Measurements from ENCODE around the gene ARFIP1. TPM values are rescaled to one million over a fixed set of nuclear protein-coding genes. Genes with fewer than 3 reads are reported as not detected.
"Not testable (repeated sequence)": the region's sequence is repeated elsewhere in the genome, so short reads cannot be mapped to it uniquely, and the experiment has no call there.

Gene ARFIP1
- polyA plus RNA-seq, 1 donor from 2014 or later, result 35.1 TPM

DNA sequence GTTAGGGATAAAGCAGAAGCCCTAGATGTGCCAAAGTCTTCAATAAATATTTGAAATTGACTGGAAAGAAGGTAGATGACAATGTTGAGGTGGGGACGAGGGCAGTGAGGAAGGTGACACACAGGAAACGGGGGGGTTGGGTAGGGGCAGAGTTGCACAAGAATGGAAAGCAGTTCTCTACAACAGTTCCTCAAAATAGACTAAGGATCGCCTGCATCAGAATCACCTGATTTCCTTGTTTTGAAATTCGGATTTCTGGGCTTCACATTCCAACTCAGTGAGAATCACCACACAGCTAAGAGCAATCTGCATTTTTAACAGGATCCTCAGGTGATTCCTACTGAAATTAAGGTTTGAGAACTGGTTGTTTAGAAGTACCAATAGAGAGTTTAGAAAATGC, 70.6 kb downstream of the ARFIP1 start:
- no peaks in the 10 kb centered on the region for H3K79me2 ChIP-seq (replicated peaks; ENCODE audit: insufficient read depth, low read length)
- H3K4me2 ChIP-seq (ENCODE audit: low read length), result no peak overlapping the region
- H3K9me2 ChIP-seq (ENCODE audit: insufficient read depth, low read length), result no peaks in the 10 kb centered on the region
- no peak overlapping the region for H2AFZ ChIP-seq (ENCODE audit: low read depth, low read length)
- no peaks in the 10 kb centered on the region for H3K9me3 ChIP-seq (ENCODE audit: low read length)
- H3K9ac ChIP-seq (ENCODE audit: low read length), result no peak overlapping the region
- no peaks in the 10 kb centered on the region for H4K20me1 ChIP-seq (ENCODE audit: insufficient read depth)
- no peaks in the 10 kb centered on the region for H3K27me3 ChIP-seq (ENCODE audit: insufficient read depth, low read depth, low read length)
- no peak for TF ChIP-seq TAF1 (IDR thresholded peaks at IDR 0.05; ENCODE audit: low read depth)
- TF ChIP-seq EZH2 (IDR thresholded peaks at IDR 0.05; ENCODE audit: borderline replicate concordance, insufficient read depth, low read length, poor library complexity, severe bottlenecking), result no peak
- TF ChIP-seq RAD21 (conservative IDR thresholded peaks at IDR 0.05), result no peak
- TF ChIP-seq EP300 (conservative IDR thresholded peaks at IDR 0.05; ENCODE audit: poor library complexity, severe bottlenecking), result no peak
- TF ChIP-seq MXI1 (conservative IDR thresholded peaks at IDR 0.05; ENCODE audit: poor library complexity, severe bottlenecking), result no peak
- no peak overlapping the region for H3K4me3 ChIP-seq (ENCODE audit: low read length)
- no peak overlapping the region for H3K27ac ChIP-seq (ENCODE audit: low read length)
- no peaks in the 10 kb centered on the region for H3F3A ChIP-seq (ENCODE audit: insufficient read depth, low read length, poor library complexity, severe bottlenecking)
- no peaks in the 10 kb centered on the region for H3K36me3 ChIP-seq (ENCODE audit: insufficient read depth, low read length)

DNA sequence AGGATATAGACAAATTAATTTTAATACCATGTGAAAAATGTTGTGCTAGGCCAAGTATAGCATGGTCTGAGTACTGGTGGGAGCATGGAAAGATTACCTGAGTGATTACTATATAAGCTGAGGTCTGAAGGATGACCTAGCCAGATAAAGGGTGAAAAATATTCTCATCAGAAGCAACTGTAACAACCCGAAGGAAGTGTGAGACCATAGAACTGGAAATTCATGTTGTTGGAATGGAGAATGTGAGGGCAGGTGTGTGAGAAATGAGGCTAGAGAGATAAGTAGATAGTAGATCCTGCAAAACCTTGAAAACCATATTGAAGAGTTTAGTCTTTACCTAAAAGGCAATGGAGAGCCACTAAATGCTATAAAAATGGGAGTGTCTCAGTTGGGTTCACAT, 71.5 kb downstream of the ARFIP1 start:
- H3K9ac ChIP-seq (ENCODE audit: low read length), result no peak overlapping the region
- no peaks in the 10 kb centered on the region for H3K79me2 ChIP-seq (replicated peaks; ENCODE audit: insufficient read depth, low read length)
- no peaks in the 10 kb centered on the region for H3K27me3 ChIP-seq (ENCODE audit: insufficient read depth, low read depth, low read length)
- H3K27ac ChIP-seq (ENCODE audit: low read length), result no peak overlapping the region
- no peaks in the 10 kb centered on the region for H3F3A ChIP-seq (ENCODE audit: insufficient read depth, low read length, poor library complexity, severe bottlenecking)
- no peak overlapping the region for H3K4me3 ChIP-seq (ENCODE audit: low read length)
- H2AFZ ChIP-seq (ENCODE audit: low read depth, low read length), result no peak overlapping the region
- no peaks in the 10 kb centered on the region for H3K9me3 ChIP-seq (ENCODE audit: low read length)
- H3K36me3 ChIP-seq (ENCODE audit: insufficient read depth, low read length), result no peaks in the 10 kb centered on the region
- TF ChIP-seq RAD21 (conservative IDR thresholded peaks at IDR 0.05), result no peak
- TF ChIP-seq, protein P1, sequence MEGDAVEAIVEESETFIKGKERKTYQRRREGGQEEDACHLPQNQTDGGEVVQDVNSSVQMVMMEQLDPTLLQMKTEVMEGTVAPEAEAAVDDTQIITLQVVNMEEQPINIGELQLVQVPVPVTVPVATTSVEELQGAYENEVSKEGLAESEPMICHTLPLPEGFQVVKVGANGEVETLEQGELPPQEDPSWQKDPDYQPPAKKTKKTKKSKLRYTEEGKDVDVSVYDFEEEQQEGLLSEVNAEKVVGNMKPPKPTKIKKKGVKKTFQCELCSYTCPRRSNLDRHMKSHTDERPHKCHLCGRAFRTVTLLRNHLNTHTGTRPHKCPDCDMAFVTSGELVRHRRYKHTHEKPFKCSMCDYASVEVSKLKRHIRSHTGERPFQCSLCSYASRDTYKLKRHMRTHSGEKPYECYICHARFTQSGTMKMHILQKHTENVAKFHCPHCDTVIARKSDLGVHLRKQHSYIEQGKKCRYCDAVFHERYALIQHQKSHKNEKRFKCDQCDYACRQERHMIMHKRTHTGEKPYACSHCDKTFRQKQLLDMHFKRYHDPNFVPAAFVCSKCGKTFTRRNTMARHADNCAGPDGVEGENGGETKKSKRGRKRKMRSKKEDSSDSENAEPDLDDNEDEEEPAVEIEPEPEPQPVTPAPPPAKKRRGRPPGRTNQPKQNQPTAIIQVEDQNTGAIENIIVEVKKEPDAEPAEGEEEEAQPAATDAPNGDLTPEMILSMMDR (IDR thresholded peaks at IDR 0.05; ENCODE audit: poor library complexity, severe bottlenecking), result no peak
- TF ChIP-seq EZH2 (IDR thresholded peaks at IDR 0.05; ENCODE audit: borderline replicate concordance, insufficient read depth, low read length, poor library complexity, severe bottlenecking), result no peak
- no peak for TF ChIP-seq POLR2AphosphoS5 (IDR thresholded peaks at IDR 0.05)
- TF ChIP-seq, protein P2, sequence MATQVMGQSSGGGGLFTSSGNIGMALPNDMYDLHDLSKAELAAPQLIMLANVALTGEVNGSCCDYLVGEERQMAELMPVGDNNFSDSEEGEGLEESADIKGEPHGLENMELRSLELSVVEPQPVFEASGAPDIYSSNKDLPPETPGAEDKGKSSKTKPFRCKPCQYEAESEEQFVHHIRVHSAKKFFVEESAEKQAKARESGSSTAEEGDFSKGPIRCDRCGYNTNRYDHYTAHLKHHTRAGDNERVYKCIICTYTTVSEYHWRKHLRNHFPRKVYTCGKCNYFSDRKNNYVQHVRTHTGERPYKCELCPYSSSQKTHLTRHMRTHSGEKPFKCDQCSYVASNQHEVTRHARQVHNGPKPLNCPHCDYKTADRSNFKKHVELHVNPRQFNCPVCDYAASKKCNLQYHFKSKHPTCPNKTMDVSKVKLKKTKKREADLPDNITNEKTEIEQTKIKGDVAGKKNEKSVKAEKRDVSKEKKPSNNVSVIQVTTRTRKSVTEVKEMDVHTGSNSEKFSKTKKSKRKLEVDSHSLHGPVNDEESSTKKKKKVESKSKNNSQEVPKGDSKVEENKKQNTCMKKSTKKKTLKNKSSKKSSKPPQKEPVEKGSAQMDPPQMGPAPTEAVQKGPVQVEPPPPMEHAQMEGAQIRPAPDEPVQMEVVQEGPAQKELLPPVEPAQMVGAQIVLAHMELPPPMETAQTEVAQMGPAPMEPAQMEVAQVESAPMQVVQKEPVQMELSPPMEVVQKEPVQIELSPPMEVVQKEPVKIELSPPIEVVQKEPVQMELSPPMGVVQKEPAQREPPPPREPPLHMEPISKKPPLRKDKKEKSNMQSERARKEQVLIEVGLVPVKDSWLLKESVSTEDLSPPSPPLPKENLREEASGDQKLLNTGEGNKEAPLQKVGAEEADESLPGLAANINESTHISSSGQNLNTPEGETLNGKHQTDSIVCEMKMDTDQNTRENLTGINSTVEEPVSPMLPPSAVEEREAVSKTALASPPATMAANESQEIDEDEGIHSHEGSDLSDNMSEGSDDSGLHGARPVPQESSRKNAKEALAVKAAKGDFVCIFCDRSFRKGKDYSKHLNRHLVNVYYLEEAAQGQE (IDR thresholded peaks at IDR 0.05; ENCODE audit: borderline replicate concordance), result no peak
- no peak for TF ChIP-seq EP300 (conservative IDR thresholded peaks at IDR 0.05; ENCODE audit: poor library complexity, severe bottlenecking)
- H3K9me2 ChIP-seq (ENCODE audit: insufficient read depth, low read length), result no peaks in the 10 kb centered on the region
- H4K20me1 ChIP-seq (ENCODE audit: insufficient read depth), result no peaks in the 10 kb centered on the region
- H3K4me2 ChIP-seq (ENCODE audit: low read length), result no peak overlapping the region

DNA sequence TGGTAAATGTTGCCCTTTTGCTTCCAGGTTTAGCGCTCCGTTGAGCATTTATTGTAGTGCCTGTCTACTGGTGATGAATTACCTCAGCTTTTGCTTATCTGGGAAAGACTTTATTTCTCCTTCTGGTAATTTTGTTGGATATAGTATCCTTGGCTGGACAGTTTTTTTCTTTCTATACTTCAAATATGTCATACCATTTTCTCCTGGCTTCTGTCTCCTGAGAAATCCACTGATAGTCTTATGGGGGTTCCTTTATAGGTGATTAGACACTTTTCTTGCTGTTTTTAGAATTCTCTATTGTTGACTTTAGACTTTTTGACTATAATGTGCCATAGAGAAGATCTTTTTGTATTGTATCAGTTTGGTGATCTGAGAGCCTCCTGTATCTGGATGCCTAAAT, 73.5 kb downstream of the ARFIP1 start:
- H3K27ac ChIP-seq (ENCODE audit: low read length), result no peak overlapping the region
- H3K9ac ChIP-seq (ENCODE audit: low read length), result no peak overlapping the region
- no peaks in the 10 kb centered on the region for H3K27me3 ChIP-seq (ENCODE audit: insufficient read depth, low read depth, low read length)
- no peak overlapping the region for H3K4me2 ChIP-seq (ENCODE audit: low read length)
- no peaks in the 10 kb centered on the region for H4K20me1 ChIP-seq (ENCODE audit: insufficient read depth)
- TF ChIP-seq, protein P2 (IDR thresholded peaks at IDR 0.05; ENCODE audit: borderline replicate concordance), result no peak
- TF ChIP-seq POLR2AphosphoS5 (IDR thresholded peaks at IDR 0.05) (no peak), TAF1 (IDR thresholded peaks at IDR 0.05; ENCODE audit: low read depth) (no peak), EP300 (conservative IDR thresholded peaks at IDR 0.05; ENCODE audit: poor library complexity, severe bottlenecking) (no peak)
- H3F3A ChIP-seq (ENCODE audit: insufficient read depth, low read length, poor library complexity, severe bottlenecking), result no peaks in the 10 kb centered on the region
- H3K9me3 ChIP-seq (ENCODE audit: low read length), result no peaks in the 10 kb centered on the region
- no peaks in the 10 kb centered on the region for H3K36me3 ChIP-seq (ENCODE audit: insufficient read depth, low read length)
- H3K9me2 ChIP-seq (ENCODE audit: insufficient read depth, low read length), result no peaks in the 10 kb centered on the region
- H3K79me2 ChIP-seq (replicated peaks; ENCODE audit: insufficient read depth, low read length), result no peaks in the 10 kb centered on the region
- H2AFZ ChIP-seq (ENCODE audit: low read depth, low read length), result no peak overlapping the region
- no peak overlapping the region for H3K4me3 ChIP-seq (ENCODE audit: low read length)

DNA sequence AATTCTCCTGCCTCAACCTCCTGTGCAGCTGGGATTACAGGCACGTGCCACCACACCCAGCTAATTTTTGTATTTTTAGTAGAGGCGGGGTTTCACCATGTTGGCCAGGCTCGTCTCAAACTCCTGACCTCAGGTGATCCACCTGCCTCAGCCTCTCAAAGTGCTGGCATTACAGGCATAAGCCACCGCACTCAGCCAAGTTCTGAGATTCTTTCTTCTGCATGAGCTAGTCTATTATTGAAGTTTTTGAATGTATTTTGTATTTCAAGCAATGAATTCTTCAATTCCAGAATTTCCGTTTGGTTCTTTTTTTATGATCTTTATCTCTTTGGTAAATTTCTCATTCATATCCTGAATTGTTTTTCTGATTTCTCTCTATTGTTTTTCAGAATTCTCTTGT, 74.3 kb downstream of the ARFIP1 start:
- H3K79me2 ChIP-seq (replicated peaks; ENCODE audit: insufficient read depth, low read length), result not testable (repeated sequence)

More for the DNA sequence above, 74.3 kb downstream of the ARFIP1 start:
- not testable (repeated sequence) for H4K20me1 ChIP-seq (ENCODE audit: insufficient read depth); H3K36me3 ChIP-seq (ENCODE audit: insufficient read depth, low read length); H3F3A ChIP-seq (ENCODE audit: insufficient read depth, low read length, poor library complexity, severe bottlenecking); H3K4me2 ChIP-seq (ENCODE audit: low read length); H2AFZ ChIP-seq (ENCODE audit: low read depth, low read length); H3K4me3 ChIP-seq (ENCODE audit: low read length); H3K9me3 ChIP-seq (ENCODE audit: low read length); H3K9me2 ChIP-seq (ENCODE audit: insufficient read depth, low read length); H3K9ac ChIP-seq (ENCODE audit: low read length); H3K27ac ChIP-seq (ENCODE audit: low read length); H3K27me3 ChIP-seq (ENCODE audit: insufficient read depth, low read depth, low read length)
